Measurements from ENCODE around the gene ZC3H7A.

ZC3H7A gene

GRCh38 chr16:11740567-11740966, 56.5 kb downstream of the ZC3H7A start:
- DNase-seq, result no peak
- peak overlapping the region; percentile 89 for H3K4me2 ChIP-seq (ENCODE audit: low read depth, low read length)
- H2AFZ ChIP-seq (ENCODE audit: low read length), result no peak overlapping the region
- H3K9ac ChIP-seq (ENCODE audit: low read length), result peak overlapping the region; percentile 100
- TF ChIP-seq CTCF (IDR thresholded peaks at IDR 0.05; ENCODE audit: low read length), result no peak
- no peaks in the 10 kb centered on the region for H4K20me1 ChIP-seq (ENCODE audit: insufficient read depth, low read length)
- H3K4me3 ChIP-seq (ENCODE audit: low read length), result peak overlapping the region; percentile 99
- peaks cover 20% of the 10 kb centered on the region for H3K36me3 ChIP-seq (replicated peaks; ENCODE audit: insufficient read depth, low read length)
- H3K27me3 ChIP-seq (replicated peaks; ENCODE audit: insufficient read depth, low read length), result no peaks in the 10 kb centered on the region
- peak overlapping the region; percentile 96 for H3K27ac ChIP-seq (ENCODE audit: low read length)
- peaks cover 83% of the 10 kb centered on the region for H3F3A ChIP-seq (ENCODE audit: insufficient read depth, low read length)
- H3K79me2 ChIP-seq (ENCODE audit: low read length), result peaks cover 82% of the 10 kb centered on the region
- H3K4me1 ChIP-seq (ENCODE audit: low read length), result peaks cover 20% of the 10 kb centered on the region
- H3K9me3 ChIP-seq (replicated peaks; ENCODE audit: insufficient read depth, low read length), result no peaks in the 10 kb centered on the region
- no peaks in the 10 kb centered on the region for H3K9me2 ChIP-seq (replicated peaks; ENCODE audit: insufficient read depth, low read length)

- H3K9me3 ChIP-seq (replicated peaks; ENCODE audit: insufficient read depth, low read length), result no peaks in the 10 kb centered on the region
- peak overlapping the region; percentile 96 for H3K27ac ChIP-seq (ENCODE audit: low read length)
- DNase-seq, result peak; percentile 71
- H3K4me1 ChIP-seq (ENCODE audit: low read length), result peaks cover 22% of the 10 kb centered on the region
- peaks cover 86% of the 10 kb centered on the region for H3F3A ChIP-seq (ENCODE audit: insufficient read depth, low read length)
- H3K79me2 ChIP-seq (ENCODE audit: low read length), result peaks cover 97% of the 10 kb centered on the region
- H3K9me2 ChIP-seq (replicated peaks; ENCODE audit: insufficient read depth, low read length), result no peaks in the 10 kb centered on the region
- no peak overlapping the region for H2AFZ ChIP-seq (ENCODE audit: low read length)
- TF ChIP-seq EZH2 (optimal IDR thresholded peaks at IDR 0.05; ENCODE audit: low read depth, low read length) (no peak), CTCF (IDR thresholded peaks at IDR 0.05; ENCODE audit: low read length) (no peak), EZH2phosphoT487 (IDR thresholded peaks at IDR 0.05; ENCODE audit: low read length) (no peak)
- H4K20me1 ChIP-seq (ENCODE audit: insufficient read depth, low read length), result no peaks in the 10 kb centered on the region
- H3K27me3 ChIP-seq (replicated peaks; ENCODE audit: insufficient read depth, low read length), result no peaks in the 10 kb centered on the region
- peak overlapping the region; percentile 100 for H3K9ac ChIP-seq (ENCODE audit: low read length)
- H3K4me3 ChIP-seq (ENCODE audit: low read length), result peak overlapping the region; percentile 99
- H3K36me3 ChIP-seq (replicated peaks; ENCODE audit: insufficient read depth, low read length), result peaks cover 27% of the 10 kb centered on the region
- peak overlapping the region; percentile 89 for H3K4me2 ChIP-seq (ENCODE audit: low read depth, low read length)
Measured at GRCh38 chr16:11738742-11739544, 58.1 kb downstream of the ZC3H7A start.

GRCh38 chr16:11737713-11738112, 59.3 kb downstream of the ZC3H7A start:
- no peaks in the 10 kb centered on the region for H3K27me3 ChIP-seq (replicated peaks; ENCODE audit: insufficient read depth, low read length)
- no peaks in the 10 kb centered on the region for H4K20me1 ChIP-seq (ENCODE audit: insufficient read depth, low read length)
- H3F3A ChIP-seq (ENCODE audit: insufficient read depth, low read length), result peaks cover 92% of the 10 kb centered on the region
- peaks cover 98% of the 10 kb centered on the region for H3K79me2 ChIP-seq (ENCODE audit: low read length)
- no peak overlapping the region for H2AFZ ChIP-seq (ENCODE audit: low read length)
- peak overlapping the region; percentile 99 for H3K4me3 ChIP-seq (ENCODE audit: low read length)
- no peak for TF ChIP-seq EZH2 (optimal IDR thresholded peaks at IDR 0.05; ENCODE audit: low read depth, low read length)
- TF ChIP-seq EZH2phosphoT487 (IDR thresholded peaks at IDR 0.05; ENCODE audit: low read length), result no peak
- TF ChIP-seq CTCF (IDR thresholded peaks at IDR 0.05; ENCODE audit: low read length), result no peak
- peak overlapping the region; percentile 100 for H3K9ac ChIP-seq (ENCODE audit: low read length)
- peak; percentile 23 for DNase-seq
- peak overlapping the region; percentile 89 for H3K4me2 ChIP-seq (ENCODE audit: low read depth, low read length)
- H3K4me1 ChIP-seq (ENCODE audit: low read length), result peaks cover 16% of the 10 kb centered on the region
- H3K9me3 ChIP-seq (replicated peaks; ENCODE audit: insufficient read depth, low read length), result no peaks in the 10 kb centered on the region
- H3K36me3 ChIP-seq (replicated peaks; ENCODE audit: insufficient read depth, low read length), result peaks cover 27% of the 10 kb centered on the region
- H3K9me2 ChIP-seq (replicated peaks; ENCODE audit: insufficient read depth, low read length), result no peaks in the 10 kb centered on the region
- peak overlapping the region; percentile 96 for H3K27ac ChIP-seq (ENCODE audit: low read length)
